HG03196 (cell line): ENCODE measurements around the gene ZC3H12D.
"Not testable (repeated sequence)": the region's sequence is repeated elsewhere in the genome, so short reads cannot be mapped to it uniquely, and the experiment has no call there.

Experiments used
- ATAC-seq: cut with Tn5 transposase; IDR thresholded peaks from one replicate; pipeline ENCODE4 v1.9.1; 2021; ENCODE audit not compliant: unreplicated experiment

The ZC3H12D gene

DNA sequence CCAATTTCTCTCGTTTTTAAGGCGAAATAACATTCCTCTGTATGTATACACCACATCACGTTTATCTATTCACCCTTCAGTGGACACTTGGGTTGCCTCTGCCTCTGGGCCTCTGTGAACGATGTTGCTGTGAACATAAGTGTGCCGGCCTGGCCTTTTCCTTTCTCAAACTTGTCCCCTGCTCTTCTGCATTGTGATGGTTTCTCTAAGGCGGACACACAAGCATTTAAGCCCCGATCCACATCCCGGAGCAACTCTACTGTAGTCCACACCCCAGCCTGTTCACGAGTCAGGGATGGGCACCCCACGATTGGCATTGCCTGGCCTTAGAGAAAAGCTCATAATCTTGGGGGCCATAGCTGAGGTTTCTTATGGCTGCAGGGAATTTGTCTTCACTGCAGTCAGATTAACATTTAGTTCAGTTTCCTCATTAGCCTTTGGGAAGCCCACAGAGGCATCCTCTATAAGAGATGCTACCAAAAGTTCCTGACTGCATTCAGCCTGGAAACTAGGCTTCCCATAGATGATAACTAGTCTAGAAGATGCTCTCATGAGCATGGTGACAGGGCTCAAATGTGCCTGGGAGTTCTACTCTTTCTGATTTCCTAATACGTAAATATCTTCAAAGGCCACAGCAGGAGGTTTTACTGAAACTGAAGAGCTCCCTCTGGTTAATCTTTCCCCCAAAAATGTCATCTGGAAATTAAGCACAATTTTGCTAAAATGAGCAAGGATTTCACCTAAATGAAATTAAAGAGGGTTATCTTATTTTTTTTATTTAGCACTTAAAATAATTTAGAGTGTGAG lies 762 bp downstream of the ZC3H12D start:
- no peak for ATAC-seq

- ATAC-seq = no peak
Observed at GRCh38 chr6:149483334-149483725, 1.5 kb downstream of the ZC3H12D start.

- no peak for ATAC-seq
Observed at GRCh38 chr6:149482545-149483333, 2.1 kb downstream of the ZC3H12D start.

- ATAC-seq = no peak
Observed at GRCh38 chr6:149480502-149481280, 4.1 kb downstream of the ZC3H12D start.

DNA sequence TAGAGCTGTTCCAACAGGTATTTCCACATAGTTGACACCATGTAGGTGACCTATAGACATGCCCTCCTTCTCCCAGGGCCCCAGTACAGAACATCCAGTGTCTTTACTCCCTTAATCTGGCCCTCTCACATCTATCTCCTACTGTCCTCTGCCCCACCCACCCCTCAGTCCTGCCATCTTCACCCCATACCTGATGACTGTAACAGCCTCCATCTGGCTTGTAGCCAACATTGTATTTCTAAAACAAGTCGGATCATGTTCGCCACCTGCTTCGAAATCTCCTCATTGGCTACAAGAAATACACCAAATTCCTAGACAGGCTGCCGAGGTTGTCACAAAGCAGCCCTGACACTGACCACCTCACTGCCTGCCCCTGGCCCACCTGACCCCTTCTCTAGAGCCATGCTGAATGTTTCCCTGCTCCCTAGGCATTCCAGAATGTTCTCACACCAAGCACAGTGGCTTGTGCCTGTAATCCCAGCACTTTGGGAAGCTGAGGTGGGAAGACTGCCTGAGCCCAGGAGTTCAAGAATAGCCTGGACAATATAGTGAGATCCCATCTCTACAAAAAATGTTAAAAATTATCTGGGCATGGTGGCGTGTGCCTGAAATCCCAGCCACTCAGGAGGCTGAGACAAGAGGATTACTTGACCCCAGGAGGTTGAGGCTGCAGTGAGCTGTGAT lies 6.0 kb downstream of the ZC3H12D start:
- no peak for ATAC-seq

DNA sequence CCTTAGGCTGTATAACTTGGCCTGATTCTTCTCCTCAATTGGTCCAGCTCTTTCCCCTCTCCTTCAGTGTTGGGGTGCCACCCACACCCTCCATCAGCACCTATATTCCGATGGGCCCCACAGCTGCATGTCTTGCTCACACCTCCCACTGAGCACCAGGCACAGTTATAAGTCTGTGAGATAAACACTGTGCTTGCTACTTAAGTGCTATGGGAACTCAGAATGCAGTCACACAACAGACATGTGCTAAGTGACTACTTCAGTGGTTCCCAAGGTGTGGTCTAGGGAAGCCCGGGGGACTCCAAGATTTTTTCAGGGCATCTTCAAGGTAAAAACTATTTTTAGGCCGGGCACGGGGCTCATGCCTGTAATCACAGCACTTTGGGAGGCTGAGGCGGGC lies 7.3 kb downstream of the ZC3H12D start:
- ATAC-seq = no peak

DNA sequence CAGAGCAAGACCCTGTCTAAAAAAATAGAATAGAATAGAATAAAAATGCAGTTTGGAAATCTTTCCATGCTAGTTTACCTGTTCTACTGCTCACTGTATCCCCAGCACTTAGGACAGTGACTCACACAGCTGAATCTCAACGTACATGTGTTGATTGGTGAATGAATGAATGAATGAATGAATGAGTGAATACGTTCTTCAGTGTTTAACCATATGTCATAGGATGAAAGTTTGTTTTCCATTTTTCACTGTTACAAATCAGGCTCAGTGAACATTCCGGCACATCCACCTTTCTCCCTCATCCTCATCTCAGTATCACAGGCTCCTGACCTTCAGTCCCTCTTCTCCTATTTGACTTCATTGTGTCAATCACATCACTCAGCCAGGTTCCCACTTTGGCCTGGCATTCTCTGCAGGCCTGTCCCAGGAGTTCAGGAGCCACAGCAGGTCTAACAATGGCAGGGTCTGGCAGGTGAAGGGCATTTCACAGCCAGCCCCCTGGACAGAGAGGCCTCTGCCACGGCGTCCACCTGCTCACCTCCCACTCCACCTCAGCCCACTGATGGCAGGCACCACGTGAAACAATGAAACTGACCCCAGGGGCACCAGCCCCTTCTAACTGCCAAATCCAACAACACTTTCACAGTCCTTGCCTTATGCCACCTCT lies 7.9 kb downstream of the ZC3H12D start:
- ATAC-seq = no peak

DNA sequence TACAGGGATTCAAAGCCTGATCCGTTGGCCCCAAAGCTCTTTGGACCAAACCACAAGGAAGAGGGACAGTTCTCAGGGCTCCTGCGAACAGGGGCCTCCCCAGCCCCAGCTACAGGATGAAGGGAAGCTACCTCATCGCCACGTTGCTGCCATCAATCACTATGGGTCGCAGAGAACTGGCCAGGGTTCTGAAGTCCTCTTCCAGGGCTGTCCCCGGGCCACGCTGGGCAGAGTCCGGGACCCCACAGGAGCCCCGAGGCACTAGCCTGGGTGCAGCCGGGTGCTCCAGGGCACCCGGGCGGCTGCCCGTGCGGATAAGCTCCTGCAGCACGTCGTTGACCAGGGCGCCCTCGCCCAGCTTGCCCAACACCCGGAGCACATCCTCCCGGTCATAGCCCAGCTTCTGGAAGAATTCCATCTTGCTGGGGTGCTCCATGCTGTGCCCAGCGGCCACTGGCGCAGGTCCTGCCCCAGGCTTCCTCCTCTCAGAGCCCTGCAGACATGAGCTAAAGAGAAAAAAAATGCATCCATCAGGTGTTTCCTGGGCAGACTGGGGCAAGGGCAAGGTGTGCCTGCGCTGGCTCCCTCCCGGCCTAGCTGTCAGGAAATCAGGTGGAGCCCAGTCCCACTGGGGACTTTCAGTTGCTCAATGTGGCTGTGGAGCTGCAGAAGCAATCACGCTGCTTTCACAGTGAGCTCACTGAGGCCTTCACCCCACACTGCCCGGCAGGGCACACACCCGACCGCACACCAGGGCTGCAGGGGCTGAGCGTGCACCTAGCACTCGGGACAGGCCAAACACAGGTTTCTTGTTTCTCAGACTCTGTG lies 10.5 kb downstream of the ZC3H12D start:
- peak; percentile 36 for ATAC-seq

GRCh38 chr6:149473080-149474052 lies 11.4 kb downstream of the ZC3H12D start:
- ATAC-seq = no peak

GRCh38 chr6:149472241-149472640 lies 12.6 kb downstream of the ZC3H12D start:
- no peak for ATAC-seq

- ATAC-seq = no peak
Observed at GRCh38 chr6:149471801-149472200, 13.0 kb downstream of the ZC3H12D start.

DNA sequence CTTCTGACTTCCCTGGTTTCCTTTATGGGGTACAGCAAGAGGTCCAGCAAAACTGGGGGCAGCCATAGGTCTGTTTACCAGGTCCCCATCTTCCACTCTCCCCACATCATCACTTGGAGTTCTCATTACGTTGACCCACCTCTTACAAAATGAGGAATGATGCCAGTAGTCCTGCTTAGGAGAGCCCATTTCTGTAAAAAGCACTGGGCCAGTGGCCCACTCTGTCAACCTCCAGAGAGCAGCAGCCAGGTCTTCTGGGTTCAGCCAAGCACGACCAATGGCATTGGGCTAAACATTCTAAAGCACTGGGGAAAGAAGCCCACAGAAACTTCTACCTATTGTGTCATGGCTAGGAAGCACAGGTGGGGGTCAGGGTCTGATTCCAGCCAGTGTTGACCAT lies 13.9 kb downstream of the ZC3H12D start:
- ATAC-seq = no peak

DNA sequence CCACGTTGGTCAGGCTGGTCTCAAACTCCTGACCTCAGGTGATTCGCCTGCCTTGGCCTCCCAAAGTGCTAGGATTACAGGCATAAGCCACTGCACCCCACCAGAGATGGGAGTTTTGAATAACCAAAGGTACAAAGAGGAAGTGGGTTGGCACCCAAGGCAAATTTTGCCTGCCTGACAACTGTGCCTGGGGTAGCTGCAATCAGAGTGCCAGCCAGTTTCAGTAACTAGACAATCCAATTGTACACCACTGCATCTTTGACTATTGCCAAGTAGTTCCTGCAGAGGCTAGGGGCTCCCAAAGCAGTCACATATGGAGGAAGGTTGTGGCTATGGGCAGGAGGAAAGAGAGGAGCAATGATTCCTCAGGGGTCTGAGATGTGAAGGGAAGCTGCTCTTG lies 16.6 kb downstream of the ZC3H12D start:
- peak; percentile 27 for ATAC-seq

- ATAC-seq = no peak
Observed at GRCh38 chr6:149467265-149467664, 17.5 kb downstream of the ZC3H12D start.

DNA sequence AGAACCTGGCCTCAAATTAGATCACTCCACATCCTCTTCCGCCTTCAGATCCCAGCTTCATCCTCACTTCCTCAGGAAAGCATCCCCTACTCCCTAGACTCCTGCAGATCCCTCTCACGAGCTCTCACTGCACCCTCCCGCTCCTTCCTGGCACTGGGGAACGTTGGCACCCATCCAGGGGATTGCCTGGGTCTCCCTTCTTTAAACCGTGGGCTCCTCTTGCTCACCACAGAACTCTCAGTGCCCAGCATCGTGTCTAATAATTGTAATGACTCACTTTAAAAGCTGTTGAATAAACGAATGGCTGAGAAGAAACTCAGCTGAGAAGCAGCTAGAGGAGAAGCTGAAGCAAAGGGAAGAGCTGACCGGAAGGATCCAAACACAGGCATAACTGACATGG lies 20.4 kb downstream of the ZC3H12D start:
- ATAC-seq = no peak

- no peak for ATAC-seq
Observed at GRCh38 chr6:149463781-149464180, 21.0 kb downstream of the ZC3H12D start.

DNA sequence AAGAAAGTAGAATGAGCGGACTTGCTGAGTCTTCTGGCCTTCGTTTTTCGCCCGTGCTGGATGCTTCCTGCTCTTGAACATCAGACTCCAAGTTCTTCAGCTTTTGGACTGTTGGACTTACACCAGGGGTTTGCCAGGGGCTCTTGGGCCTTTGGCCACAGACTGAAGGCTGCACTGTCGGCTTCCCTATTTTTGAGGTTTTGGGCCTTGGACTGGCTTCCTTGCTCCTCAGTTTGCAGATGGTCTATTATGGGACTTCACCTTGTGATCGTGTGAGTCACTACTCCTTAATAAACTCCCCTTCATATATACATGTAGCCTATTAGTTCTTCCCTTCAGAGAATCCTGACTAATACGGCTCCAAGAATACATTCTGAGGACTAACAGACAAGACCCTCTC lies 22.1 kb downstream of the ZC3H12D start:
- ATAC-seq = not testable (repeated sequence)

- ATAC-seq = no peak
Observed at GRCh38 chr6:149461670-149462069, 23.1 kb downstream of the ZC3H12D start.
